Type B pancreatic cell (in vitro differentiated cells): ENCODE data around the gene TNRC6C. TPM values are rescaled to one million over a fixed set of nuclear protein-coding genes. Genes with fewer than 3 reads are reported as not detected.

Source experiments
- DNase-seq: peaks from one replicate; pipeline ENCODE4 v3.0.0; 2021; ENCODE audit warnings: mixed read lengths; ENCODE audit not compliant: unreplicated experiment; ENCODE audit errors: extremely low spot score
- H3K27ac Mint-ChIP-seq: 2 replicates; pipeline ENCODE4 v1.8.0; 2021; ENCODE audit warnings: mild to moderate bottlenecking, mixed read lengths
- H3K27me3 Mint-ChIP-seq: 2 replicates; pipeline ENCODE4 v1.8.0; 2021; ENCODE audit warnings: mixed read lengths
- H3K36me3 Mint-ChIP-seq: 2 replicates; pipeline ENCODE4 v1.8.0; 2021; ENCODE audit warnings: mixed read lengths
- H3K4me1 Mint-ChIP-seq: one replicate; pipeline ENCODE4 v1.8.0; 2021; ENCODE audit warnings: mixed read lengths; ENCODE audit not compliant: unreplicated experiment
- H3K4me3 Mint-ChIP-seq: 2 replicates; pipeline ENCODE4 v1.8.0; 2021; ENCODE audit warnings: mild to moderate bottlenecking, mixed read lengths
- H3K9me3 Mint-ChIP-seq: 2 replicates; pipeline ENCODE4 v1.8.0; 2021; ENCODE audit warnings: mixed read lengths
- total RNA-seq: library from RNA; stranded (reverse); gene quantifications from 2 replicates; pipeline ENCODE4 v1.2.1, GENCODE V29; 2021; ENCODE audit warnings: low replicate concordance
- TF ChIP-seq, protein P1 (sequence below): fragments of 200-600 bp; sonication (generic); conservative IDR thresholded peaks from 2 replicates; pipeline ENCODE4 v1.5.0; 2021; ENCODE audit warnings: antibody characterized with exemption, mild to moderate bottlenecking

TNRC6C gene
- total RNA-seq, 1 donor from 2014 or later = 36.7 TPM

DNA sequence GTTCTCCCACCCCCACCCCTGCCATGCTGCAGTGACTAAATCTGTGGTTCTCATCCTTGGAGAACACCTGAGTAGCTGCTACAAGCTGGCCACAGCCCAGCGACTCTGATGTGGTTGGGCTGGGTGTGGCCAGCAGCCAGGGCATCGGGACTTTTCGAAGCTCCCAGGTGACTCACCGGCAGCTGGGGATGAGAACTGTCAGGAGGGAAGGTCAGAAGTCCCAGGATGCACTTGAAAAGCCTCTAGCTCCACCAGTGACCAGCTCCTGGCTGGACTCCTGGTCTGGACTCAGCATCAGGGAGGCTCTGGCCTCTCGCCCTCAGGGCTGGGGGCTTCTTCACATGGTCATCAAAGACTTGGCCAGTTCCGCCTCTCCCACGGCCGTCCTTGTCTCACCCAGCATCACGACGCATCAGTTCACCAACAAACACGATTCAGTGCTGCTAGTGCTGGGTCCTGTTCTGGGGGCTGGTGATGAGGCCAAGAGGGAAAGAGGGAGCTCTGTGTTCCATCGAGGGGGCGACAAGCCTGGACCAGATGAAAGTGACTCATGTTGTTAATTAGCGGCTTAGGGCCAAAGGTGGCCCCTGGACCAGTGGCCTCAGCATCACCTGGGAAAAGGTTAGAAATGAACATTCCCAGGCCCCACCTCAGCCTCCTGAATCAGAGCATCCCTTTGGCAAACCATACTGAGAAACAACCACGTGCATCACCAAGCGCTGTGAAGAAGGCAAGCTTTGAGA, 183.8 kb downstream of the TNRC6C start:
- Mint-ChIP-seq H3K36me3 (no peaks in the 10 kb centered on the region), H3K27ac (no peak overlapping the region), H3K4me3 (no peak overlapping the region), H3K27me3 (no peaks in the 10 kb centered on the region), H3K9me3 (no peaks in the 10 kb centered on the region), H3K4me1 (peaks cover 12% of the 10 kb centered on the region)
- TF ChIP-seq, protein P1, sequence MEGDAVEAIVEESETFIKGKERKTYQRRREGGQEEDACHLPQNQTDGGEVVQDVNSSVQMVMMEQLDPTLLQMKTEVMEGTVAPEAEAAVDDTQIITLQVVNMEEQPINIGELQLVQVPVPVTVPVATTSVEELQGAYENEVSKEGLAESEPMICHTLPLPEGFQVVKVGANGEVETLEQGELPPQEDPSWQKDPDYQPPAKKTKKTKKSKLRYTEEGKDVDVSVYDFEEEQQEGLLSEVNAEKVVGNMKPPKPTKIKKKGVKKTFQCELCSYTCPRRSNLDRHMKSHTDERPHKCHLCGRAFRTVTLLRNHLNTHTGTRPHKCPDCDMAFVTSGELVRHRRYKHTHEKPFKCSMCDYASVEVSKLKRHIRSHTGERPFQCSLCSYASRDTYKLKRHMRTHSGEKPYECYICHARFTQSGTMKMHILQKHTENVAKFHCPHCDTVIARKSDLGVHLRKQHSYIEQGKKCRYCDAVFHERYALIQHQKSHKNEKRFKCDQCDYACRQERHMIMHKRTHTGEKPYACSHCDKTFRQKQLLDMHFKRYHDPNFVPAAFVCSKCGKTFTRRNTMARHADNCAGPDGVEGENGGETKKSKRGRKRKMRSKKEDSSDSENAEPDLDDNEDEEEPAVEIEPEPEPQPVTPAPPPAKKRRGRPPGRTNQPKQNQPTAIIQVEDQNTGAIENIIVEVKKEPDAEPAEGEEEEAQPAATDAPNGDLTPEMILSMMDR = no peak
- DNase-seq = no peak

- TF ChIP-seq, protein P1 = no peak
- no peak overlapping the region for H3K4me3 Mint-ChIP-seq
- no peak overlapping the region for H3K27ac Mint-ChIP-seq
- no peaks in the 10 kb centered on the region for H3K9me3 Mint-ChIP-seq
- no peaks in the 10 kb centered on the region for H3K36me3 Mint-ChIP-seq
- H3K27me3 Mint-ChIP-seq = no peaks in the 10 kb centered on the region
- DNase-seq = no peak
- peaks cover 15% of the 10 kb centered on the region for H3K4me1 Mint-ChIP-seq
Observed at GRCh38 chr17:78143214-78144146, 185.0 kb downstream of the TNRC6C start.

- DNase-seq = no peak
- Mint-ChIP-seq H3K27ac (peak overlapping the region; percentile 73), H3K27me3 (no peaks in the 10 kb centered on the region), H3K9me3 (no peaks in the 10 kb centered on the region), H3K4me3 (peak overlapping the region; percentile 58), H3K4me1 (peaks cover 18% of the 10 kb centered on the region), H3K36me3 (no peaks in the 10 kb centered on the region)
- TF ChIP-seq, protein P1 = no peak
Observed at GRCh38 chr17:78144147-78144719, 185.7 kb downstream of the TNRC6C start.

GRCh38 chr17:78144736-78145641, 186.5 kb downstream of the TNRC6C start:
- Mint-ChIP-seq H3K9me3 (no peaks in the 10 kb centered on the region), H3K27me3 (no peaks in the 10 kb centered on the region), H3K4me3 (no peak overlapping the region), H3K27ac (peak overlapping the region; percentile 73), H3K4me1 (peaks cover 18% of the 10 kb centered on the region), H3K36me3 (no peaks in the 10 kb centered on the region)
- TF ChIP-seq, protein P1 = no peak
- DNase-seq = no peak

- no peak for DNase-seq
- Mint-ChIP-seq H3K4me3 (no peak overlapping the region), H3K36me3 (no peaks in the 10 kb centered on the region), H3K9me3 (no peaks in the 10 kb centered on the region), H3K4me1 (peaks cover 23% of the 10 kb centered on the region), H3K27ac (no peak overlapping the region), H3K27me3 (no peaks in the 10 kb centered on the region)
- TF ChIP-seq, protein P1 = no peak
Observed at GRCh38 chr17:78146471-78146869, 188.0 kb downstream of the TNRC6C start.
